AML-193 (cell line): ENCODE data around the gene FEM1C.

Experiments
- DNase-seq, 2 experiments: peaks; one replicate each; lab custom pipeline; 2025; lab: John Stamatoyannopoulos, UW

The FEM1C gene

GRCh38 chr5:115475788-115476187 lies 68.8 kb downstream of the FEM1C start:
- DNase-seq: no peak

GRCh38 chr5:115472271-115473025 lies 72.1 kb downstream of the FEM1C start:
- DNase-seq: peak; percentile 21 to 23

DNA sequence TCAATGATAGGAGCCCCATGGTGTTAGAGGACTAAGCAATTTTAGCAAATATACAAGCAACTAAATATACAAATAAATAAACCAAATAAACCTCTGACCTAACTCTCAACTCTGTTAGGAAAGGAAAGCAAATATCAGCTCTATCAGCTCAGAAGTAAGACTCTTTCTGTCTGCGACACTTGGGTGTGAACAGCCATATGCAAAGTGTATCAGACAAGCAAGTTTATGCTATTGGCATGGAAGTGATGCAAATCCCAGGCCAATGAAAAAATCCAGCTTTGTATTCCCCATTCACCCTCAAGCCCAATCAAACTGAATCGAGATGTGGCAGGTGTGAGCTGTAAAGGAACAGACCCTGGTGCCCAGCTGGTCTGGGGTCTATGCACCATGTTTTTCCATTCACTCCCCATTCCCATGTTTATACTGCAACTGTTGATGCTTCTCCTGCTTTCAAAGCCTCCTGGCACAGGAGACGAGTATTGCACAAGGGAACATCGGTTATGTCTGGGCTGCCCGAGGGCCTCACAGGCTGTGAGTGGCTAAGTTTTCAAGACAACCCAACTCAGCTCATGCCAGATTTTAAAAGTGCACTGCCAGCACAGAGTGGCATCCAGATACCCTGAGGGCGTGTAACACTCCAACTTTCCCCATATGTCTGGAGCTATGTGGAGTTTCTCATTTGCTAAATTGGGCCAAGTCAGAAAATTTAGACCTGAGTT lies 73.1 kb downstream of the FEM1C start:
- DNase-seq: no peak

GRCh38 chr5:115470921-115471320 lies 73.7 kb downstream of the FEM1C start:
- no peak for DNase-seq
